Measurements from ENCODE around the gene NFATC3. TPM values are rescaled to one million over a fixed set of nuclear protein-coding genes. Genes with fewer than 3 reads are reported as not detected.
A peak's percentile ranks its signal among the peaks of the same experiment; 100 is the strongest.

Gene NFATC3
- total RNA-seq, 2 donors from 2014 or later, result 15.5 to 19.5 TPM

DNA sequence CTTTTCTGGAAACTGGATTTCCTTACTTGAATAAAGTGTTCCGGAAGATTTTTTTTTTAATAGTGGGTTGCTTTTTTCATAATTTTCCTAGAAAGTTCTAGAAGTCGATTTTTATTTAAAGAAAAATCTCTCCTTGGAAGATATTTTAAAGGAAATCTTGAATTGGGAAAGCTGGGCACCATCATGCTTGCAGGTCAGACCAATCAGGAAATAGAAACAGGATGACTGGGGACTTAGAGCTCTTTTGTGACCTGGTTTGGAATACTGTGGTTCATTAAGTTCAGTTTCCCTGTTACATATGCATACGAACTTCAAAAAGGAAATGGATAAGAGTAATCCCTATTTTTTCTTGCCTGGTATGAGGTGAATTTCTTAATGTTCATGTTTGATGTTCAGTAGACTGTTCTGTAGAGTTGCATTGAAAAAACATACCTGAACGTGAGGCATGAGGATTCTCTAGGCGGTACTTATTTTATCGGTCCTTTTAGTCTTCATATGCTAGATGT lies 1.2 kb downstream of the NFATC3 start:
- Histone ChIP-seq H3K9me3 (no peaks in the 10 kb centered on the region), H3K27ac (peak overlapping the region in 3 of 4 donors; percentile 89 to 98 (median 92)), H3K27me3 (no peaks in the 10 kb centered on the region), H3K4me1 (peaks cover 46% of the 10 kb centered on the region), H3K4me3 (peak overlapping the region; percentile 94 to 97), H3K36me3 (replicated peaks in 1 of 2; ENCODE audit: insufficient read depth in 1 of 2, low read depth in 2 of 2) (no peaks in the 10 kb centered on the region)
- ATAC-seq (no peak), DNase-seq (no peak)
- TF ChIP-seq POLR2A (IDR thresholded peaks at IDR 0.05), result no peak
- TF ChIP-seq, protein P1, sequence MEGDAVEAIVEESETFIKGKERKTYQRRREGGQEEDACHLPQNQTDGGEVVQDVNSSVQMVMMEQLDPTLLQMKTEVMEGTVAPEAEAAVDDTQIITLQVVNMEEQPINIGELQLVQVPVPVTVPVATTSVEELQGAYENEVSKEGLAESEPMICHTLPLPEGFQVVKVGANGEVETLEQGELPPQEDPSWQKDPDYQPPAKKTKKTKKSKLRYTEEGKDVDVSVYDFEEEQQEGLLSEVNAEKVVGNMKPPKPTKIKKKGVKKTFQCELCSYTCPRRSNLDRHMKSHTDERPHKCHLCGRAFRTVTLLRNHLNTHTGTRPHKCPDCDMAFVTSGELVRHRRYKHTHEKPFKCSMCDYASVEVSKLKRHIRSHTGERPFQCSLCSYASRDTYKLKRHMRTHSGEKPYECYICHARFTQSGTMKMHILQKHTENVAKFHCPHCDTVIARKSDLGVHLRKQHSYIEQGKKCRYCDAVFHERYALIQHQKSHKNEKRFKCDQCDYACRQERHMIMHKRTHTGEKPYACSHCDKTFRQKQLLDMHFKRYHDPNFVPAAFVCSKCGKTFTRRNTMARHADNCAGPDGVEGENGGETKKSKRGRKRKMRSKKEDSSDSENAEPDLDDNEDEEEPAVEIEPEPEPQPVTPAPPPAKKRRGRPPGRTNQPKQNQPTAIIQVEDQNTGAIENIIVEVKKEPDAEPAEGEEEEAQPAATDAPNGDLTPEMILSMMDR (IDR thresholded peaks at IDR 0.05), result no peak
- intact Hi-C loops (cut with DNase I), result loop anchor here (10.0 kb wide), 1 partner anchor 138 kb away; no protein-coding TSS in a partner anchor
- 3 to 11% methylated on average over 6 of the region's 6 CpGs for WGBS, 2 donors

DNA sequence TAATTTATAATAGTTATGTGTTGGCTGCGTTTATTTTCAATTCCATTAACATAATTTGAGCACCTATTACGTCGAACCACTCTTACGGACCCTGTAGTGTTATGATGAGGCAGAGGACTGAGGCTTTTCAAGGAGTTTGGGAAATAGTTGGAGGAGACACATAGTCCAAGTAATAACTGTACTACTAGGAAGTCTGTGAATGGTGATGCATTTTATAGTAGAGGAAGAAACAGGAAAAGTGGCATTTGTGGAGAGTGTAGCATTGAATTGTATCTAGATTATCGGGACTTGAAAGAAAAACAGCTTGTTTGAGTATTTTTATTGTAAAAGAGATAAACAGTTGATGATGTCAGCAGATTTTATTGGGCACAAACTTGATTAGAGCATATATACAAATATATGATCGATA lies 1.7 kb downstream of the NFATC3 start:
- 26 to 30% methylated on average over 6 of the region's 6 CpGs for WGBS, 2 donors

DNA sequence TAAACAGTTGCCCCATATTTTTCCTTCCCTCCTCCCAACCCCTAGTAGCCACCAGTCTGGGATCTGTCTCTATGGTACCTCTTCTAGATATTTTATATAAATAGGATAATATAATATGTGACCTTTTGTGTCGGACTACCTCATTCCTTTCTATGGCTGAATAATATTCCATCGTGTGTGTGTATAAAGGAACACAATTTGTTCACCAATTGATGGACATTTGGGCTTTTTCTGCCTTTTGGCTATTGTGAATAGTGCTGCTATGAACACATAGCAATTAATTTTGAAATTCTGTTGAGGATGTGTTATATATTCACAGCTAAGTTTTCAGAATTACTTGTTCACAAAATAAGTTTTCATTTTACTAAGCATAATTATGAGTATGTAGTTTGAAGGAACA lies 2.5 kb downstream of the NFATC3 start:
- no peak for DNase-seq
- WGBS, 2 donors, result 88 to 90% methylated on average over 2 of the region's 2 CpGs
- intact Hi-C loops (cut with DNase I), result loop anchor here (10.0 kb wide), 1 partner anchor 137 kb away; no protein-coding TSS in a partner anchor
- H3K36me3 ChIP-seq (replicated peaks in 1 of 2; ENCODE audit: insufficient read depth in 1 of 2, low read depth in 2 of 2), result no peaks in the 10 kb centered on the region
- ATAC-seq, result no peak
- peaks cover 54% of the 10 kb centered on the region for H3K4me1 ChIP-seq
- TF ChIP-seq, protein P1 (IDR thresholded peaks at IDR 0.05), result no peak
- no peak for TF ChIP-seq POLR2A (IDR thresholded peaks at IDR 0.05)
- no peaks in the 10 kb centered on the region for H3K9me3 ChIP-seq
- H3K27ac ChIP-seq, result no peak overlapping the region
- no peak overlapping the region for H3K4me3 ChIP-seq
- no peaks in the 10 kb centered on the region for H3K27me3 ChIP-seq

More for the DNA sequence above, 1.7 kb downstream of the NFATC3 start:
- H3K4me3 ChIP-seq, result peak overlapping the region in 1 of 2 donors; percentile 94
- peaks cover 50% of the 10 kb centered on the region for H3K4me1 ChIP-seq
- no peaks in the 10 kb centered on the region for H3K27me3 ChIP-seq
- no peaks in the 10 kb centered on the region for H3K36me3 ChIP-seq (replicated peaks in 1 of 2; ENCODE audit: insufficient read depth in 1 of 2, low read depth in 2 of 2)
- H3K9me3 ChIP-seq, result no peaks in the 10 kb centered on the region
- intact Hi-C loops (cut with DNase I), result loop anchor here (10.0 kb wide), 1 partner anchor 138 kb away; no protein-coding TSS in a partner anchor
- TF ChIP-seq, protein P1 (IDR thresholded peaks at IDR 0.05), result no peak
- TF ChIP-seq POLR2A (IDR thresholded peaks at IDR 0.05), result no peak
- ATAC-seq (no peak), DNase-seq (no peak)
- H3K27ac ChIP-seq, result peak overlapping the region in 3 of 4 donors; percentile 2 to 98 (median 89)

DNA sequence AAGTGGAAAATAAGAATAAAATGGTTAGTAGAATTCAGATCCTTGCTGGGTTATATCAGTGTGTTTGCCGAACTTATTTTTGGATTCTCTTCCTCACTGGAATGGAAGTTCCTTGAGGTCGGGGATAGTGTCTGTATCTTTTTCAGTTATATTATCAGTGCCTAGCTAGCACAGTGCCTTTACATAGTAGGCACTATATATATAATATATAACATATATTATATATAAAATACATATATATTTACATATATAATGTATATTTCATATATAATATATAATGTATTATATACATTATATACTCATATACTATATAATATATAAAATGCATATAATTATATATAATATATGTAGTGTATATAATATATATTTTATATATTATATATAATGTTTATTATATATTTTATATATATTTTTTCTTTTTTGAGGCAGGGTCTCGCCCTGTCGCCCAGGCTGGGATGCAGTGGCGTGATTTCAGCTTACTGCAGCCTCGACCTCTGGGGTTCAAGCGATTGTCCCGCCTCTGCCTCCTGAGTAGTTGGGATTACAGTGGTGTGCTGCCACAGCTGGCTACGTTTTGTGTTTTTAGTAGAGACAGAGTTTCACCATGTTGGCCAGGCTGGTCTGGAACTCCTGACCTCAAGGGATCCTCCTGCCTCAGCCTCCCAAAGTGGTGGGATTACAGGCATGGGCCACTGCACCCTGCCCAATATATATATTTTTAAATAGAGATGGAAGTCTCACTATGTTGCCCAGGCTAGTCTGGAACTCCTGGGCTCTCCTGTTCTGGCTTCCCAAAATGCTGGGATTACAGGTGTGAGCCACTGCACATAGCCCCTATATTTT lies 3.2 kb downstream of the NFATC3 start:
- Histone ChIP-seq H3K9me3 (no peaks in the 10 kb centered on the region), H3K4me3 (no peak overlapping the region), H3K27me3 (no peaks in the 10 kb centered on the region), H3K27ac (no peak overlapping the region), H3K4me1 (peaks cover 54% of the 10 kb centered on the region), H3K36me3 (replicated peaks in 1 of 2; ENCODE audit: insufficient read depth in 1 of 2, low read depth in 2 of 2) (no peaks in the 10 kb centered on the region)
- intact Hi-C loops (cut with DNase I), result loop anchor here (10.0 kb wide), 1 partner anchor 136 kb away; no protein-coding TSS in a partner anchor
- ATAC-seq (no peak), DNase-seq (no peak)
- TF ChIP-seq POLR2A (IDR thresholded peaks at IDR 0.05), result no peak
- TF ChIP-seq, protein P1 (IDR thresholded peaks at IDR 0.05), result no peak
- 87 to 89% methylated on average over 9 of the region's 9 CpGs for WGBS, 2 donors

Measured in body of pancreas (tissue), 4 donors.